A673 (cell line): ENCODE data around the gene RALGPS1. TPM values are rescaled to one million over a fixed set of nuclear protein-coding genes. Genes with fewer than 3 reads are reported as not detected.

Experiments used
- BruUV-seq: library from RNA; stranded (reverse); fragments of 400-500 nt; replicated peaks from 2 replicates; lab custom pipeline; 2021; lab: Mats Ljungman, UMichigan
- CTCF ChIA-PET: fragments of 300-600 bp; sonication (Branson Sonifier 250); formaldehyde crosslinking; loops from one replicate; lab custom pipeline; 2022; ENCODE audit warnings: antibody characterized with exemption; lab: Charles Lee
- POLR2A ChIA-PET: fragments of 300-600 bp; sonication (Branson Sonifier 250); formaldehyde crosslinking; loops from one replicate; lab custom pipeline; 2022; ENCODE audit warnings: antibody characterized with exemption; ENCODE audit not compliant: low non-redundant PET; lab: Charles Lee
- DNase-seq: peaks from one replicate; pipeline ENCODE4 v3.0.0-alpha.2; 2015; ENCODE audit warnings: low spot score
- H3K27ac ChIP-seq: fragments of 200-600 bp; sonication (generic); 2 replicates; pipeline ENCODE4 v1.5.1; 2016; ENCODE audit warnings: mixed run types, low read depth, mild to moderate bottlenecking, mixed read lengths, antibody characterized with exemption, low read length; ENCODE audit not compliant: poor library complexity, severe bottlenecking
- H3K27me3 ChIP-seq: fragments of 200-600 bp; sonication (generic); replicated peaks from 2 replicates; pipeline ENCODE4 v1.6.1; 2017; ENCODE audit warnings: mixed run types, low read depth, mild to moderate bottlenecking, mixed read lengths, antibody characterized with exemption, low read length; ENCODE audit not compliant: insufficient read depth, poor library complexity
- H3K36me3 ChIP-seq: fragments of 200-600 bp; sonication (generic); 2 replicates; pipeline ENCODE4 v1.6.1; 2016; ENCODE audit warnings: mixed run types, mild to moderate bottlenecking, mixed read lengths, antibody characterized with exemption, low read length; ENCODE audit not compliant: insufficient read depth, poor library complexity, severe bottlenecking
- H3K4me1 ChIP-seq: fragments of 200-600 bp; sonication (generic); 2 replicates; pipeline ENCODE4 v1.6.1; 2017; ENCODE audit warnings: mixed run types, mild to moderate bottlenecking, mixed read lengths, antibody characterized with exemption, low read length; ENCODE audit not compliant: insufficient read depth, poor library complexity, severe bottlenecking
- H3K4me3 ChIP-seq: fragments of 200-600 bp; sonication (generic); 2 replicates; pipeline ENCODE4 v1.5.1; 2016; ENCODE audit warnings: low read depth, mixed run types, mild to moderate bottlenecking, mixed read lengths, low read length; ENCODE audit not compliant: poor library complexity, severe bottlenecking
- H3K9me3 ChIP-seq: fragments of 200-600 bp; sonication (generic); 2 replicates; pipeline ENCODE4 v1.6.1; 2016; ENCODE audit warnings: mixed run types, low read depth, mild to moderate bottlenecking, mixed read lengths, antibody characterized with exemption, low read length; ENCODE audit not compliant: poor library complexity, severe bottlenecking
- CTCF ChIP-seq: fragments of 300-800, 200-600 bp; sonication (generic); conservative IDR thresholded peaks from 2 replicates; pipeline ENCODE4 v1.5.1; 2017; ENCODE audit warnings: low read depth, mild to moderate bottlenecking, antibody characterized with exemption, low read length, moderate library complexity, mixed read lengths
- EZH2 ChIP-seq: fragments of 200-600 bp; sonication (generic); IDR thresholded peaks from 2 replicates; pipeline ENCODE4 v1.6.1; 2017; ENCODE audit warnings: borderline replicate concordance, low read depth, mild to moderate bottlenecking, mixed read lengths, antibody characterized with exemption, low read length; ENCODE audit not compliant: poor library complexity, severe bottlenecking
- intact Hi-C: fragments of 100-400 bp; cut with micrococcal nuclease; formaldehyde crosslinking; loops from one replicate; pipeline ENCODE4 v1.10.0; 2022; ENCODE audit not compliant: unreplicated experiment
- total RNA-seq: library from RNA; stranded (reverse); gene quantifications from 2 replicates; pipeline ENCODE4 v1.2.3, GENCODE V29; 2021

The RALGPS1 gene
- total RNA-seq, 1 experiment from 2014 or later, result 3.9 TPM

- DNase-seq, result no peak
- POLR2A ChIA-PET, result no interaction called here
- TF ChIP-seq EZH2, result no peak
- no peak for TF ChIP-seq CTCF
- Histone ChIP-seq H3K27ac (no peak overlapping the region), H3K4me3 (no peak overlapping the region), H3K4me1 (no peaks in the 10 kb centered on the region), H3K9me3 (no peaks in the 10 kb centered on the region), H3K27me3 (peaks cover 3% of the 10 kb centered on the region), H3K36me3 (no peaks in the 10 kb centered on the region)
- no TSS peak for BruUV-seq
- CTCF ChIA-PET, result no interaction called here
- intact Hi-C loops, result no loop called here
These were observed 7.5 kb upstream of the RALGPS1 start for GRCh38 chr9:126907058-126907457.

GRCh38 chr9:126915281-126915816, 767 bp downstream of the RALGPS1 start:
- Histone ChIP-seq H3K4me1 (no peaks in the 10 kb centered on the region), H3K9me3 (no peaks in the 10 kb centered on the region), H3K36me3 (no peaks in the 10 kb centered on the region), H3K4me3 (peak overlapping the region; percentile 56), H3K27me3 (peaks cover 7% of the 10 kb centered on the region), H3K27ac (no peak overlapping the region)
- no TSS peak for BruUV-seq
- DNase-seq, result no peak
- POLR2A ChIA-PET, result no interaction called here
- intact Hi-C loops, result no loop called here
- TF ChIP-seq EZH2 (no peak), CTCF (no peak)
- CTCF ChIA-PET, result interaction anchor here (0.6 kb wide), 1 partner anchor 1508 kb away, joined by 4 read pairs; no protein-coding TSS in a partner anchor

GRCh38 chr9:126915846-126916543, 1.4 kb downstream of the RALGPS1 start:
- Histone ChIP-seq H3K4me3 (peak overlapping the region; percentile 56), H3K27me3 (peaks cover 7% of the 10 kb centered on the region), H3K27ac (no peak overlapping the region), H3K9me3 (no peaks in the 10 kb centered on the region), H3K36me3 (no peaks in the 10 kb centered on the region), H3K4me1 (no peaks in the 10 kb centered on the region)
- ChIA-PET POLR2A (no interaction called here), CTCF (no interaction called here)
- intact Hi-C loops, result no loop called here
- no TSS peak for BruUV-seq
- TF ChIP-seq EZH2 (no peak), CTCF (no peak)
- no peak for DNase-seq
